Measurements from ENCODE around the gene ADAM12.

Gene ADAM12

GRCh38 chr10:126235979-126236851 is 152.1 kb downstream of the ADAM12 start:
- H3K4me3 ChIP-seq (ENCODE audit: low read depth, low read length), result no peak overlapping the region
- no peak for TF ChIP-seq CTCF (IDR thresholded peaks at IDR 0.05; ENCODE audit: borderline replicate concordance, insufficient read depth, low read depth, low read length)

- TF ChIP-seq CTCF (IDR thresholded peaks at IDR 0.05; ENCODE audit: borderline replicate concordance, insufficient read depth, low read depth, low read length), result no peak
- H3K4me3 ChIP-seq (ENCODE audit: low read depth, low read length), result no peak overlapping the region
These were observed 152.9 kb downstream of the ADAM12 start for GRCh38 chr10:126235091-126235978.

- TF ChIP-seq CTCF (IDR thresholded peaks at IDR 0.05; ENCODE audit: borderline replicate concordance, insufficient read depth, low read depth, low read length), result no peak
These were observed 153.6 kb downstream of the ADAM12 start for GRCh38 chr10:126234630-126235029.

GRCh38 chr10:126233182-126234148 is 154.8 kb downstream of the ADAM12 start:
- H3K4me3 ChIP-seq (ENCODE audit: low read depth, low read length), result no peak overlapping the region
- TF ChIP-seq CTCF (IDR thresholded peaks at IDR 0.05; ENCODE audit: borderline replicate concordance, insufficient read depth, low read depth, low read length), result no peak

More at GRCh38 chr10:126234630-126235029, 153.6 kb downstream of the ADAM12 start:
- no peak overlapping the region for H3K4me3 ChIP-seq (ENCODE audit: low read depth, low read length)

GRCh38 chr10:126230587-126230986 is 157.7 kb downstream of the ADAM12 start:
- H3K4me3 ChIP-seq (ENCODE audit: low read depth, low read length), result no peak overlapping the region
- TF ChIP-seq CTCF (IDR thresholded peaks at IDR 0.05; ENCODE audit: borderline replicate concordance, insufficient read depth, low read depth, low read length), result no peak

- no peak overlapping the region for H3K4me3 ChIP-seq (ENCODE audit: low read depth, low read length)
- no peak for TF ChIP-seq CTCF (IDR thresholded peaks at IDR 0.05; ENCODE audit: borderline replicate concordance, insufficient read depth, low read depth, low read length)
These were observed 158.6 kb downstream of the ADAM12 start for GRCh38 chr10:126229686-126230085.
